ENCODE results near the gene ADCYAP1R1. TPM values are rescaled to one million over a fixed set of nuclear protein-coding genes. Genes with fewer than 3 reads are reported as not detected.
A peak's percentile ranks its signal among the peaks of the same experiment; 100 is the strongest.

Gene ADCYAP1R1
- total RNA-seq, 2 donors from 2014 or later, result not detected

DNA sequence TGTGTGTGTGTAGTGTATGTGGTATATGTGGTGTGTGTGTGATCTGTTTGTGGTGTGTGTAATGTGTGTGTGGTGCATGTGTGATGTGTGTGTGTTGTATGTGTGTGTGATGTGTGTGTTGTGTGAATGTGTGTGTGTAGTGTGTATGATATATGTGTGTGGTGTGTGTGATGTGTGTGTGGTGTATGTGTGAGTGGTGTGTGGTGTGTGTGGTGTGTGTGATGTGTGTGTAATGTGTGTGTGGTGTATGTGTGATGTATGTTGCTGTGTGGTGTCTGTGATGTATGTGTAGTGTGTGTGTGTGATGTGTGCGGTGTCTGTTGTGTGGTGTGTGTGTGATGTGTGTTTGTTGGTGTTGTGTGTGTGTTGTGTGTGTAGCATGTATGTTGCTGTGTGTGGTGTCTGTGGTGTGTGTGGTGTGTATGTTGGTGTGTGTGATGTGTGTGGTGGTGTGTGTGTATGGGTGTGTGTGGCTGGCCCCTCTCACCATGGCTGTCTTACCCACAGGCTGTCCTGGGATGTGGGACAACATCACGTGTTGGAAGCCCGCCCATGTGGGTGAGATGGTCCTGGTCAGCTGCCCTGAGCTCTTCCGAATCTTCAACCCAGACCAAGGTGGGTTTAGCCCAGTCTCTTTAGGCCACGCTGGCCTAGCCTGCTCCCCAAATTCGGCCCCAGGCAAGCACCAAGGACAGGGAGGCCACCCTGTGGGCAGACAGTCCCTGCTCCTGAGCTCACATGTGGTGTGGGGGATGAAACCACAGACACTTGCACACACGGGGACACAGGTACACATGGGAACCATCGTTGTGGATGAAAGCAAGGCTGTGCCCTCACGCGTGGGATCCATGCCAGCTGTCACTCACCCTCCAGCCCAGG lies 25.6 kb downstream of the ADCYAP1R1 start:
- ATAC-seq (no peak), DNase-seq (ENCODE audit: low spot score) (no peak)
- Mint-ChIP-seq H3K4me3 (no peak overlapping the region), H3K27me3 (peaks cover 9 to 17% of the 10 kb centered on the region in 2 donors), H3K9me3 (no peaks in the 10 kb centered on the region), H3K36me3 (no peaks in the 10 kb centered on the region), H3K27ac (no peak overlapping the region), H3K4me1 (ENCODE audit: low read depth in 2 of 2) (no peaks in the 10 kb centered on the region)

DNA sequence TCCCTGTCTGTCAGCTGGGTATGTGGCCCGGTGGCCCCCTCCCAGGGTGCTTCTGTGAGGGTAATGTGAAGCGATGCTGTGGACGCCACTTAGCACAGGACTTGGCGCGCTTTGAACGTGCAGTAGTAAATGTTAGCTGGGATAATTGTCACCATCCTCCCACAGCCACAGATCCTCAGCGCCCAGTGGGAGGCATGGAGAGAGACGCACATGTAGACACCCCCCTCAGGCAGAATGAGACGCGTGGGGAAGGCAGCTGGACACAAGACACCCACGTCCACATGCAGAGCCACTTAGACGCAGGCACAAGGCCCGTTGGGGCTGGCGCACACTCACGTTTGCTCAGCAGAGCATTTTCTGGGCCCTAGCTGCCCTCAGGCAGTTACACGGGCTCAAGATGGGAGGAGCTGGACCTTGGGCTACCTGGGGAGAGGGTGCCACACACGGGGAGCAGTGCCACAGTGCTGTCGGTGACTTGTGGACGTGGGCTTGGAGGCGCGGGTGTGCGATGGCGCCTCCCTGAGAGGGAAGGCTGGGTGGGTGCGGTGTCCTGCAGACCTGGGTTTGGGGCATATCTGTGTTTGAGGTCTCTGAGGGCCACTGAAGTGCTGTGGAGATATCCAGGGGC lies 26.4 kb downstream of the ADCYAP1R1 start:
- H3K27me3 Mint-ChIP-seq, result peaks cover 6 to 17% of the 10 kb centered on the region in 2 donors
- no peaks in the 10 kb centered on the region for H3K36me3 Mint-ChIP-seq
- H3K4me1 Mint-ChIP-seq (ENCODE audit: low read depth in 2 of 2), result no peaks in the 10 kb centered on the region
- ATAC-seq (no peak), DNase-seq (ENCODE audit: low spot score) (no peak)
- H3K4me3 Mint-ChIP-seq, result no peak overlapping the region
- H3K9me3 Mint-ChIP-seq, result no peaks in the 10 kb centered on the region
- H3K27ac Mint-ChIP-seq, result no peak overlapping the region

DNA sequence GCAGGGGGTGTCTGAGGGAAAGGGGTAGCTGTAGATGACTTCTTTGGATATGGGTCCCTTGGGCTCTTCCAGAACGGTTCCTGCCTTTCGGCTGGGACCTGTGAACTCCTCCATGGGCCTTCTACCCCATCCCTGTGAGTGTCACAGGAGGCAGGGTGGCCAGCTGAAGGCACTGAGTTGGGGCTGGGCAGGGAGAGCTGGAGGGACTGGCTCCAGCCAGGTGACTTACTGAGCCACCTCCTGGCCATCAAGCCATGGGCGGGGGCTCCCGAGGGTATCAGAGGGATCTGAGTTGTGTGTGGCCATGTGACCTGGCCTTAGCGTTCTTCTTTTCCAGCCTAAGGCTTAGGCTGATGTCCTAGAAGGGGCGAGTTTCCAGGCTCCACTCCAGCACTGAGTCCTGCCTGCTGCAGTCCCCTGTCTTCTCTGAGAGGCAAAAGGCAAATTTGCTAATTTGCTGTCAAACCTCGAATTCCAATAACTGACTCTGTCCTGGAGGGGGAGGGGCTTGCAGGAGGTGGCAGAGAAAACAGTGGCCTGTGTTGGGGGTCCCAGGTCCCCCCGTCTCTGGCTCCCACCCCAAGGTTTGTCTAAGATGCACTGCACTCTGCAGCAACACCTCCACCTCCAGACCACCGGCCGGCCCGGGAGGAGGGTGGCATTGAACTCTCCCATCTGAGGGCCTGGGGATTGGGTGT lies 27.2 kb downstream of the ADCYAP1R1 start:
- H3K4me3 Mint-ChIP-seq, result no peak overlapping the region
- H3K27ac Mint-ChIP-seq, result no peak overlapping the region
- no peak for ATAC-seq
- H3K4me1 Mint-ChIP-seq (ENCODE audit: low read depth in 2 of 2), result no peaks in the 10 kb centered on the region
- H3K27me3 Mint-ChIP-seq, result peaks cover 6 to 17% of the 10 kb centered on the region in 2 donors
- H3K9me3 Mint-ChIP-seq, result no peaks in the 10 kb centered on the region
- no peak for DNase-seq (ENCODE audit: low spot score)
- no peaks in the 10 kb centered on the region for H3K36me3 Mint-ChIP-seq

DNA sequence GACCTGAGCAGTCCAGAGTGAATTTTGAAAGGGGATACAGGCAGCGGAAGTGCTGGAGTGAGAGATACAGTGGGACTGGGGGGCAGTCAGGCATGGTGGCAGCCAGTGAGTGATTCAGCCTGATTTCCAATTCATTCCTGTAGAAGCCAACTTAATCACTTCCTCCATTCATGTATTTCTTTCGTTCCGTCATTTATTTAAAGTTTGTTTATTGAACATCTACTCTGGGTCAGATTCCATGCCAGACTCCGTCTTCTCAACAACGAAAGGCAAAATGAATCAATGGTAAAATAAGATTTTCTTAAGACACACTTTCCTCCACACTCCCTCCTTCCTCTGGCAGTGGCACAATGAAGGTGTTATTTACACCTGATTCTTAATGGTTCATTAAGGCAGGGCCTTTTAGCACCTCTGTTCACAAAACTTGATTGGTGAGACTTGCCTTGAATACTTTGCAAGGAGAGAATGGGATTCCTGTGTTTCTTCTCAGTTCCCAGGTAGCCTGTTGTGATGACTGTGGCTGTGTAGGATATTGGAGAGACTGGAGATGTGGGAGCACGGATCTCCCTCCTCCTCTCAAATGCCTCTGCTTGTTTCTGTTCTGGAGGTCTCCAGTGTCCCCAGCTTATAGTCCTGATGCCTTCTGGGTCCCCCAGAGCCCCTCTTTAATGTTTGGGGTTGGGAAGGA lies 27.9 kb downstream of the ADCYAP1R1 start:
- ATAC-seq (no peak), DNase-seq (ENCODE audit: low spot score) (no peak)
- Mint-ChIP-seq H3K36me3 (no peaks in the 10 kb centered on the region), H3K4me1 (ENCODE audit: low read depth in 2 of 2) (no peaks in the 10 kb centered on the region), H3K9me3 (no peaks in the 10 kb centered on the region), H3K27ac (no peak overlapping the region), H3K4me3 (no peak overlapping the region), H3K27me3 (peaks cover 6 to 17% of the 10 kb centered on the region in 2 donors)

DNA sequence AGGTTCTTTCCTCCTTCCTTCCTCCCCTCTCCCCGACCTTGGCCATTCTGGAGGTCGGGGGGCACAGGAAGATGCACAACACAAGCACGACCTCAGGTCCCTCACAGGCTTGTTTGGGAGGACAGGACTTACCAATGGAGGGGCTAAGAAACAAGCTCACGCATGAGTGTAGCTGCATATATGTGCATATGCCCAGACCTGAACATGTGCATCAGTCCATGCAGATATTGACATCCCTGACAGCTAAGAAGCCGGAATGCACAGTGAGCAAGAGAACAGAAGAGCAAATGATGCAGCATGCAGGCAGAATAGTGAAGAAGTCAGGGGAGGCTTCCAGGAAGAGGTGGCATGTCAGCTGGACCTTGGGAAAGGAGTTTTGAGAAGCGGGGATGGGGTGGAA lies 28.7 kb downstream of the ADCYAP1R1 start:
- Mint-ChIP-seq H3K4me3 (no peak overlapping the region), H3K27ac (no peak overlapping the region), H3K36me3 (no peaks in the 10 kb centered on the region), H3K9me3 (no peaks in the 10 kb centered on the region), H3K27me3 (peaks cover 6 to 17% of the 10 kb centered on the region in 2 donors), H3K4me1 (ENCODE audit: low read depth in 2 of 2) (no peaks in the 10 kb centered on the region)
- DNase-seq (ENCODE audit: low spot score), result no peak
- no peak for ATAC-seq

DNA sequence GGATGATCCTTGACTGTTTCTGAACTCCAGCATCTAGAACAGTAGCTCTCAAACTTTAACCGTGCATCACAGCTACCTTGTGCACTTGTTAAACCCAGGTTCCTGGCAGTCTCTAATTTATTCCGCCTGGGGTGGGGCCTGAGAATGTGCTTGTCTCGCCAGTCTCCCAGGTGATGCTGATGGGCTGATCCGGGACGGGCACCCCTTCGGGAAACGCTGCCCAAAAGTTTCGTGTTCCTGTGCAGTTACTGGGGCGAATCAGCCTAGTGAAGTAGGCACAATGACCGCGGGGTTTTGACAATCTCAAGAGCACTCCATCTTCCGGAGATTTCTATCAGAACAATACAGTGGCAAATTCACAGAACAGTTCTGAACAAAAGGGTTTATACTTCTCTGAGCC lies 29.9 kb downstream of the ADCYAP1R1 start:
- DNase-seq (ENCODE audit: low spot score) (no peak), ATAC-seq (no peak)
- Mint-ChIP-seq H3K27me3 (peaks cover 6 to 17% of the 10 kb centered on the region in 2 donors), H3K4me3 (no peak overlapping the region), H3K27ac (no peak overlapping the region), H3K36me3 (no peaks in the 10 kb centered on the region), H3K4me1 (ENCODE audit: low read depth in 2 of 2) (no peaks in the 10 kb centered on the region), H3K9me3 (no peaks in the 10 kb centered on the region)

DNA sequence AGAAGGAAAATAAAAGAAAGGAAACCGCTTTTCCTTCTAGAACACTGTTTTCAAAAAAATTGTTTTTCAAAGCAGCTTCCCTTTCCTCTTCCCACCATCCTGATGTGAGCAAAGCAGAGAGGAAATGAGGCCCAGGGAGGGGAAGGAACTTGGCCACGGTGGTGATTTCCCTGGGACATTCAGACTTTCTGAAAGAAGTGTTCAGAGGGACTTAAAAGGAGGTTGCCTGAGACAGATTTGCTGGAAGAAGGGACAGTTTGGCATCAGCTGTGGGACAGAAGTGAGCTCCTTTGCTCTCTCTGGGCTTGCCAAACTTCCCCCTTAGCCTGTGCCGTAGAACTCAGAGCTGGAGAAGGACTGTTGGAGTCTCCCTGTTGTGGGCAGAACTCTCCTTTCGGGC lies 30.3 kb downstream of the ADCYAP1R1 start:
- H3K27ac Mint-ChIP-seq, result no peak overlapping the region
- H3K9me3 Mint-ChIP-seq, result no peaks in the 10 kb centered on the region
- no peaks in the 10 kb centered on the region for H3K4me1 Mint-ChIP-seq (ENCODE audit: low read depth in 2 of 2)
- peaks cover 6 to 17% of the 10 kb centered on the region in 2 donors for H3K27me3 Mint-ChIP-seq
- H3K4me3 Mint-ChIP-seq, result no peak overlapping the region
- no peaks in the 10 kb centered on the region for H3K36me3 Mint-ChIP-seq
- DNase-seq (ENCODE audit: low spot score) (no peak), ATAC-seq (no peak)

DNA sequence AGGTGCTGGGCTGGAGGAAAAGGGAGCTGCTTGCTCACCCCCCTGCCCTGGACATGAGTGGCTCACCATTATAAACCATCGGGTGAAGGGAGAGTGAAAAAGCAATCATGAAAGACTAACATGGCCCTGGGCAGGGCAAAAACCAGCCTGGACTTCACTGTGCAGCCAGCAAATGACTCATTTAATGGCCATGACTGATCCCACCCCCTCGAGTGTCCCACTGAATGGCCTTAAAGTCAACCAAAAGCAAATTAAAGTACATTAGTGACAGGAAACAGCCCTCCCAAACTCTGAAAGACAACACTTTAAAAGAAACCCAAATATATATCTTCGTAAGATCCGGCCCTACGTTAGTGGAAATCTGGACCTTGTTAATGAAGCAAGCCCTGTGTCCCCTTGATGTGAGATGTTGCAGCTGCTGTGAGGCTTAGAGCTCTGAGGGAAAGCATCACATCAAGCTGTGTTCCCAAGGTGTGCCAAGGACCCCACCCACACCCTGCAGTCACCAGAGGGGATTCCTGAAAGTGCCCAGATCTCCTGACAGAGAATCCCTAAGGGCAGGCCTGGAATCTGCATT lies 31.2 kb downstream of the ADCYAP1R1 start:
- Mint-ChIP-seq H3K27ac (no peak overlapping the region), H3K9me3 (no peaks in the 10 kb centered on the region), H3K4me3 (no peak overlapping the region), H3K27me3 (peaks cover 6 to 17% of the 10 kb centered on the region in 2 donors), H3K4me1 (ENCODE audit: low read depth in 2 of 2) (no peaks in the 10 kb centered on the region), H3K36me3 (no peaks in the 10 kb centered on the region)
- no peak for ATAC-seq
- DNase-seq (ENCODE audit: low spot score), result no peak

DNA sequence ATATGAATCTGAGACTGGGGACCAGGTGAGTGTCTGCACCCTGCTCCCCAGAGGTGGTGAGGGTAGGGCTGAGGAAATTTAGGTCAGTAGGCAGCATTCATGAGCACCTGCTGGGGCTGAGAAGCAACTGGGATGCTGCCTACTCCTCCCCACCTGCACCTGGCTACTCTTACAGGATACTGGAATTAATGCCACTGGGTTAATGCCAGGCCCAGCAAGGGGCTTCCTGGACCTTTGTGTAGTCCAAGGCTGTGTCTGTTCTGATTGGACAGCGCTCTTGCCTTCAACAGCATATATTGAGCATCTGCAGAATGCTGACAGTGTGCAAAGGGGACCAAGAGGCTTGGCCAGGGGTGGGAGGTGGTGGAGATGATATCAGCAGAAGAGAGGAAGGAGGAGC lies 32.1 kb downstream of the ADCYAP1R1 start:
- Mint-ChIP-seq H3K4me3 (no peak overlapping the region), H3K9me3 (no peaks in the 10 kb centered on the region), H3K4me1 (ENCODE audit: low read depth in 2 of 2) (no peaks in the 10 kb centered on the region), H3K36me3 (no peaks in the 10 kb centered on the region), H3K27me3 (peaks cover 12 to 23% of the 10 kb centered on the region in 2 donors), H3K27ac (no peak overlapping the region)
- DNase-seq (ENCODE audit: low spot score), result no peak
- no peak for ATAC-seq

DNA sequence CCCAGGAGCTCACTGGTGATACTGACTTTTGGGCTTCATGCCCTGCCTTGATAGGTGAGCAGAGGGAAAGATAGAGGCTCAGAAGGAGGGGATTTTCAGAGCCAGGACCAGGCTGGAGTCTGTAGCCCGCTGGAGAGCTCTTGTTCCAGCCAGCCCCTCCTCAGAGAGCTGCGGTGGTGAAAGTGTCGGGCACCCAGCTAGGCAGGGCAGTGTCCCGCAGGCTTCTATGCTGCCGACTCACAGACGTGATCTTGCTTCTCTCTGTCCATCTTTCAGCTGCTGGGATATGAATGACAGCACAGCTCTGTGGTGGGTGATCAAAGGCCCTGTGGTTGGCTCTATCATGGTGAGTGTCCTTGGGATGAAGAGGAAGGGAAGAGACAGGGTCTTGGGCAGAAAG lies 35.2 kb downstream of the ADCYAP1R1 start:
- Mint-ChIP-seq H3K9me3 (no peaks in the 10 kb centered on the region), H3K27me3 (peaks cover 15 to 38% of the 10 kb centered on the region in 2 donors)

DNA sequence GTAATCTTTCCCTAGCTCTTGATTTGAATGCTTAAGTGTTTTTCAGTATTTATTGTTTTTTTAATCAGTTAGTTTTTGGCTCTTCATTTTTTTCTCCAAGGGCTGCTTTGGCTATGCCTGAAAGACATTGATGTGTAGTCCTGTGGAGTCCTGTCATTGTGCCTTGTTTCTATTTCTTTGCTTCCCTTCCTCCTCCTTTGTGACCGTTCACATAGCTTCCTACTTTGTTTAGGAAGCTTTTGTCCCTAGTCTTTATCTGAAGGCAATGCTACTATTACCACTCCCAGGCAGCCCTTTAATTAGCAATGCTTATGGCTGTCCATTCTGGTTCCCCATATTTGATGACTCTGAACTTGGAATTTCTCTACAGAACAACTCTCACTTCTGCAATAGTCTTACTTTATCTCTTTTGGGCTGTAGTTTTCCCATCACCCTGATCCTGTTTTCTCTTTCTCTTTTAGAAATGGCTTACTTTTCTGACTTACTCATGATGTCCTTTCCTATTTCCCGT lies 39.9 kb downstream of the ADCYAP1R1 start:
- Mint-ChIP-seq H3K4me1 (ENCODE audit: low read depth in 2 of 2) (no peaks in the 10 kb centered on the region), H3K36me3 (no peaks in the 10 kb centered on the region), H3K27me3 (peaks cover 16 to 42% of the 10 kb centered on the region in 2 donors), H3K4me3 (no peak overlapping the region), H3K27ac (no peak overlapping the region), H3K9me3 (no peaks in the 10 kb centered on the region)
- no peak for DNase-seq (ENCODE audit: low spot score)
- ATAC-seq, result no peak

More for the DNA sequence above, 35.2 kb downstream of the ADCYAP1R1 start:
- ATAC-seq (no peak), DNase-seq (ENCODE audit: low spot score) (no peak)
- no peaks in the 10 kb centered on the region for H3K4me1 Mint-ChIP-seq (ENCODE audit: low read depth in 2 of 2)
- no peak overlapping the region for H3K27ac Mint-ChIP-seq
- no peaks in the 10 kb centered on the region for H3K36me3 Mint-ChIP-seq
- H3K4me3 Mint-ChIP-seq, result no peak overlapping the region

DNA sequence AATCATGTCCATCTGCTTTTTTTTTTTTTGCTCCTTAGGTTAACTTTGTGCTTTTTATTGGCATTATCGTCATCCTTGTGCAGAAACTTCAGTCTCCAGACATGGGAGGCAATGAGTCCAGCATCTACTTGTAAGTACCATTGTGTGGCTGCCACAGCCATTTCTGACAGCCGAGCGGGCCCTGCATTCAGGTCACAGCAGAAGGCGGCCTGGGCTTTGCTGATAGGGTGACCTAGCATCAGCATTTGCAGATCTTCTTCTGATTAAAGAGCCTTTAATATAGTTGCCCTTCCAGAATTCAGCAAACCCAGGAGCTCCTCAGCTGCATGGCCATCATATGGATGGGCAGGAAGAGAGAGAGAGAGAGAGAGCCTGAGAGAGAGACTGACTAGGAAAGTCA lies 40.5 kb downstream of the ADCYAP1R1 start:
- Mint-ChIP-seq H3K9me3 (no peaks in the 10 kb centered on the region), H3K4me3 (no peak overlapping the region), H3K27ac (no peak overlapping the region), H3K36me3 (no peaks in the 10 kb centered on the region), H3K27me3 (peaks cover 18 to 42% of the 10 kb centered on the region in 2 donors), H3K4me1 (ENCODE audit: low read depth in 2 of 2) (no peaks in the 10 kb centered on the region)
- ATAC-seq (no peak), DNase-seq (ENCODE audit: low spot score) (peak; percentile 5)

DNA sequence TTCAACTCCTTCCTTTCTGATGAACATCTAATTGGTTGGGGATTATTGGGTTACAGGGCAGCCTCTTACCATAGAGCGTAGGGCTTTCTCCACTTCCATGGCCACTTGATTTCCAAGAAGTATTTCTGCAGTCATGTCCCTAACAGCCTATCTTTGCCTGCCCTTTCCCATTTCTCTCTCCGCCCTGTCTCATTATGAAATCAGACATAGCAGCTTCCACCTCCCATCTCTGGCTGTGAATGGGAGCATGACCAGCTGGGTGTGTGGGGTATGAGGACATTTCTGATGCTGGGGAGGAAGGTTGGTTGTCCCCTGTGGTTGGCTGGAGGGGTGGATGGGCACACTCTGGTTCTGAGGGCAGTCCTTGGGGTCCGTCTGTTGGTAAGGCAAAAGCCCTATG lies 41.2 kb downstream of the ADCYAP1R1 start:
- H3K36me3 Mint-ChIP-seq, result no peaks in the 10 kb centered on the region
- no peak for ATAC-seq

More for the DNA sequence above, 41.2 kb downstream of the ADCYAP1R1 start:
- no peaks in the 10 kb centered on the region for H3K9me3 Mint-ChIP-seq
- H3K27me3 Mint-ChIP-seq, result peaks cover 18 to 42% of the 10 kb centered on the region in 2 donors
- H3K27ac Mint-ChIP-seq, result no peak overlapping the region
- no peak overlapping the region for H3K4me3 Mint-ChIP-seq
- peak; percentile 25 for DNase-seq (ENCODE audit: low spot score)
- H3K4me1 Mint-ChIP-seq (ENCODE audit: low read depth in 2 of 2), result no peaks in the 10 kb centered on the region
